ENCODE data around the gene TMC8.

DNA sequence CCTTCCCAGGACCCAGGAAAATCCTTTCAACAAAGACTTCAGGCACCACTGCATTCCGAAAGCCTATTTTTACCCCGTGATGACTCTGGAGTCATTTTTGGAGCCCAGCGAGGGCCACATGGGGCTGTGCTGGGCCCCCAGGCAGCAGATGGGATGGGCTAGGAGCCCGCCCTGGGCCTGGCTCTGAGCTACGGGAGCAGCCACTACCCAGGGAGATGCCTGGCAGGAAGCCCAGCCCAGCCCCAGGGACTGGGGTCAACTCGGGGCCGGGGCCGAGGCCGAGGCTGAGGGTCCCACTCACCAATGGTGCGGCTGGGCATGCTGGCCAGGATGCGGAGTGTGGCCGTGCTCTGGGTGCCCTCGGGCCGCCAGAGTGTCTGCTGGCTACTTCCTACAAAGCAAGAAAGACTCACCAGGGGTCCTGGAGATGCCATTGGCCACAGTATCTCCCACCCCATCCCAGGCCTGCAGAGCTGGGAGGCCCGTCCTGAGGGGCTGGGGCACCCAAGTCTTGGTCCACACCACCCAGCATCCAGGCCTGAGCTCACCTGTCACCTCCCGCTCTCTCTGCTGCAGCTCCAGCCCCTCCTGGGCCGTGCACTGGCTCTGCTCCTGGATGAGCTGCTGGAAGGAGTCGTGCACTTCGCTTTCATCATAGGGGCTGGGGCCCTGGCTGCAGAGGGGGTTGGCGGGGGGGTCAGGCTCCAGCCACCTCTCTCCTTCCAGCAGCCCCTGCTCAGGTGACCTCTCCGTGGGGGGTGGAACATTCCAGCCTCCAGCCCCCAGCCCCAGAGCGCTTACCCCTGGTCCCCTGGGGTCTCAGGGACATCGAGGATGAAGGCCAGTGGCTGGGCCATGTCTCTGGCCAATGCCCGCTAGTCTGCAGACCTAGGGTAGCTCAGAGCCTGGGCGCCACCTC lies 4.3 kb upstream of the TMC8 start:
- TF ChIP-seq, protein P1, sequence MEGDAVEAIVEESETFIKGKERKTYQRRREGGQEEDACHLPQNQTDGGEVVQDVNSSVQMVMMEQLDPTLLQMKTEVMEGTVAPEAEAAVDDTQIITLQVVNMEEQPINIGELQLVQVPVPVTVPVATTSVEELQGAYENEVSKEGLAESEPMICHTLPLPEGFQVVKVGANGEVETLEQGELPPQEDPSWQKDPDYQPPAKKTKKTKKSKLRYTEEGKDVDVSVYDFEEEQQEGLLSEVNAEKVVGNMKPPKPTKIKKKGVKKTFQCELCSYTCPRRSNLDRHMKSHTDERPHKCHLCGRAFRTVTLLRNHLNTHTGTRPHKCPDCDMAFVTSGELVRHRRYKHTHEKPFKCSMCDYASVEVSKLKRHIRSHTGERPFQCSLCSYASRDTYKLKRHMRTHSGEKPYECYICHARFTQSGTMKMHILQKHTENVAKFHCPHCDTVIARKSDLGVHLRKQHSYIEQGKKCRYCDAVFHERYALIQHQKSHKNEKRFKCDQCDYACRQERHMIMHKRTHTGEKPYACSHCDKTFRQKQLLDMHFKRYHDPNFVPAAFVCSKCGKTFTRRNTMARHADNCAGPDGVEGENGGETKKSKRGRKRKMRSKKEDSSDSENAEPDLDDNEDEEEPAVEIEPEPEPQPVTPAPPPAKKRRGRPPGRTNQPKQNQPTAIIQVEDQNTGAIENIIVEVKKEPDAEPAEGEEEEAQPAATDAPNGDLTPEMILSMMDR (IDR thresholded peaks at IDR 0.05): no peak
- TF ChIP-seq TCF12 (IDR thresholded peaks at IDR 0.05): no peak

All from SK-N-SH (cell line).